OCI-LY7 (cell line): ENCODE data around the gene FRMD3. TPM values are rescaled to one million over a fixed set of nuclear protein-coding genes. Genes with fewer than 3 reads are reported as not detected.
"Not testable (repeated sequence)": the region's sequence is repeated elsewhere in the genome, so short reads cannot be mapped to it uniquely, and the experiment has no call there.

Experiments used
- BruUV-seq: library from RNA; stranded (reverse); fragments of 400-500 nt; replicated peaks from 2 replicates; lab custom pipeline; 2021; lab: Mats Ljungman, UMichigan
- CTCF ChIA-PET: fragments of 300-600 bp; sonication (Branson Sonifier 250); formaldehyde crosslinking; loops from one replicate; lab custom pipeline; 2022; ENCODE audit warnings: antibody characterized with exemption; ENCODE audit not compliant: unreplicated experiment; lab: Charles Lee
- POLR2A ChIA-PET: fragments of 300-600 bp; sonication (Branson Sonifier 250); formaldehyde crosslinking; loops from one replicate; lab custom pipeline; 2022; ENCODE audit warnings: antibody characterized with exemption; lab: Charles Lee
- DNase-seq: peaks from one replicate; pipeline ENCODE4 v3.0.0-alpha.2; 2015; ENCODE audit warnings: low spot score
- H2AFZ ChIP-seq: fragments of 200-600 bp; sonication (generic), shearing (Covaris generic); 2 replicates; pipeline ENCODE4 v1.6.1; 2014; ENCODE audit warnings: mild to moderate bottlenecking, antibody characterized with exemption, low read length, moderate library complexity
- H3K27ac ChIP-seq: fragments of 200-600 bp; sonication (generic); 2 replicates; pipeline ENCODE4 v1.5.1; 2014; ENCODE audit warnings: mixed run types, low read depth, mild to moderate bottlenecking, moderate library complexity, low read length, inconsistent platforms; ENCODE audit not compliant: poor library complexity, severe bottlenecking
- H3K36me3 ChIP-seq: fragments of 200-600 bp; sonication (generic); 2 replicates; pipeline ENCODE4 v1.6.1; 2014; ENCODE audit warnings: mild to moderate bottlenecking, antibody characterized with exemption, low read length, moderate library complexity, mixed read lengths; ENCODE audit not compliant: insufficient read depth
- H3K4me1 ChIP-seq: fragments of 200-600 bp; sonication (generic); 2 replicates; pipeline ENCODE4 v1.5.1; 2014; ENCODE audit warnings: mild to moderate bottlenecking, low read length; ENCODE audit not compliant: insufficient read depth, poor library complexity, severe bottlenecking
- H3K4me2 ChIP-seq: fragments of 200-600 bp; sonication (generic); 2 replicates; pipeline ENCODE4 v1.6.1; 2014; ENCODE audit warnings: mild to moderate bottlenecking, low read length
- H3K4me3 ChIP-seq: fragments of 200-600 bp; sonication (generic); 2 replicates; pipeline ENCODE4 v1.5.1; 2014; ENCODE audit warnings: mild to moderate bottlenecking, low read depth, low read length; ENCODE audit not compliant: poor library complexity, severe bottlenecking
- H3K79me2 ChIP-seq: fragments of 200-600 bp; sonication (generic); 2 replicates; pipeline ENCODE4 v1.6.1; 2016; ENCODE audit warnings: low read depth, mild to moderate bottlenecking, low read length, moderate library complexity, mixed read lengths; ENCODE audit not compliant: insufficient read depth
- H3K9me2 ChIP-seq: fragments of 200-600 bp; sonication (generic); 2 replicates; pipeline ENCODE4 v1.6.1; 2016; ENCODE audit warnings: mild to moderate bottlenecking, low read length, mixed read lengths; ENCODE audit not compliant: insufficient read depth
- H3K9me3 ChIP-seq: fragments of 200-600 bp; sonication (generic); 2 replicates; pipeline ENCODE4 v1.6.1; 2014; ENCODE audit warnings: mild to moderate bottlenecking, mixed run types, low read length, mixed read lengths
- H4K20me1 ChIP-seq: fragments of 200-600 bp; sonication (generic); 2 replicates; pipeline ENCODE4 v1.6.1; 2014; ENCODE audit warnings: mild to moderate bottlenecking, antibody characterized with exemption, low read length, moderate library complexity, mixed read lengths; ENCODE audit not compliant: insufficient read depth
- EZH2phosphoT487 ChIP-seq: fragments of 200-600 bp; sonication (generic); IDR thresholded peaks from 2 replicates; pipeline ENCODE4 v1.6.1; 2018; ENCODE audit warnings: low read depth, borderline replicate concordance, mild to moderate bottlenecking, mixed run types, antibody characterized with exemption, low read length, moderate library complexity, mixed read lengths
- intact Hi-C: fragments of 100-400 bp; cut with micrococcal nuclease; formaldehyde crosslinking; loops from one replicate; pipeline ENCODE4 v1.10.0; 2022; ENCODE audit not compliant: unreplicated experiment
- total RNA-seq, 2 experiments: library from RNA; depleted of rRNA in 1 of 2; stranded (reverse); fragments of >200 nt in 1 of 2; shearing (Covaris generic) in 1 of 2; gene quantifications; 2 replicates each; pipeline ENCODE4 v1.2.3, GENCODE V29; 2014 to 2022
- TF ChIP-seq, protein P1 (sequence below): fragments of 200-600 bp; sonication (generic); conservative IDR thresholded peaks from 2 replicates; pipeline ENCODE4 v1.5.1; 2014; ENCODE audit warnings: mild to moderate bottlenecking, antibody characterized with exemption, low read length, moderate library complexity, mixed read lengths

The FRMD3 gene
- total RNA-seq, 2 experiments from 2014 or later = 0.48 to 1.4 TPM

DNA sequence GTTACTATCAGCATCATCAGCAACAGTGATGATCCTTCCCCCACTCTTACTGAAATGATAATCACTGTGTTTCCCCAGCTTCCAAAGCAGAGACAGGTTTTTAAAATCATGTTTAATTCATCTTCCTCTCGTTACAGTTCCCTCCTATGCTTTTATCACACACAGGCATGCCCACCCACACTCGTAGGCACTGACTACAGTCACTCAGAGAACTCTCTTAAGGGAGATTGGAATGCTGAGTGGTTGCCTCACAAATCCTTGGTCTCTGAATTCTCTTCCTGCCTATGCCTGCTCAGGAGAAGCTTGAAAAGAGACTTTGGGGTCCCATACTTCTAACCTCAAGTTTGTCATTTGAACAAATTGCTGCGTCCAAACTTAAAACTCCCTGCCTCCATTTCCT lies 179.2 kb downstream of the FRMD3 start:
- Histone ChIP-seq H3K9me2 (no peaks in the 10 kb centered on the region), H3K27ac (no peak overlapping the region), H3K4me1 (no peaks in the 10 kb centered on the region), H3K4me3 (no peak overlapping the region), H3K79me2 (no peaks in the 10 kb centered on the region), H3K36me3 (no peaks in the 10 kb centered on the region), H3K4me2 (no peak overlapping the region), H4K20me1 (no peaks in the 10 kb centered on the region), H2AFZ (no peak overlapping the region), H3K9me3 (no peaks in the 10 kb centered on the region)
- TF ChIP-seq, protein P1, sequence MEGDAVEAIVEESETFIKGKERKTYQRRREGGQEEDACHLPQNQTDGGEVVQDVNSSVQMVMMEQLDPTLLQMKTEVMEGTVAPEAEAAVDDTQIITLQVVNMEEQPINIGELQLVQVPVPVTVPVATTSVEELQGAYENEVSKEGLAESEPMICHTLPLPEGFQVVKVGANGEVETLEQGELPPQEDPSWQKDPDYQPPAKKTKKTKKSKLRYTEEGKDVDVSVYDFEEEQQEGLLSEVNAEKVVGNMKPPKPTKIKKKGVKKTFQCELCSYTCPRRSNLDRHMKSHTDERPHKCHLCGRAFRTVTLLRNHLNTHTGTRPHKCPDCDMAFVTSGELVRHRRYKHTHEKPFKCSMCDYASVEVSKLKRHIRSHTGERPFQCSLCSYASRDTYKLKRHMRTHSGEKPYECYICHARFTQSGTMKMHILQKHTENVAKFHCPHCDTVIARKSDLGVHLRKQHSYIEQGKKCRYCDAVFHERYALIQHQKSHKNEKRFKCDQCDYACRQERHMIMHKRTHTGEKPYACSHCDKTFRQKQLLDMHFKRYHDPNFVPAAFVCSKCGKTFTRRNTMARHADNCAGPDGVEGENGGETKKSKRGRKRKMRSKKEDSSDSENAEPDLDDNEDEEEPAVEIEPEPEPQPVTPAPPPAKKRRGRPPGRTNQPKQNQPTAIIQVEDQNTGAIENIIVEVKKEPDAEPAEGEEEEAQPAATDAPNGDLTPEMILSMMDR = no peak
- TF ChIP-seq EZH2phosphoT487 = no peak
- CTCF ChIA-PET = no interaction called here
- POLR2A ChIA-PET = no interaction called here
- DNase-seq = no peak
- BruUV-seq = no TSS peak
- intact Hi-C loops = no loop called here

DNA sequence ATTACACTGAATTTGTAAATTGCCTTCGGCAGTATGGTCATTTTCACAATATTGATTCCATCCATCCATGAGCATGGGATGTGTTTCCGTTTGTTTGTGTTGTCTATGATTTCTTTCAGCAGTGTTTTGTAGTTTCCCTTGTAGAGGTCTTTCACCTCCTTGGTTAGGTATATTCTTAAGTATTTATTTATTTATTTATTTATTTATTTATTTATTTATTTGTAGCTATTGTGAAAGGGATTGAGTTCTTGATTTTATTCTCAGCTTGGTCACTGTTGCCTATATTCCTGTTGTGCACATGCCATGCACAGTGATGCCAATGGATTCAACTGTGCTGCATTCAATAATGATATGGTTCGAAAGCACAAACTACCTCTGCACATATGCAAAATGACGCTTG lies 179.7 kb downstream of the FRMD3 start:
- H3K27ac ChIP-seq, H2AFZ ChIP-seq, H3K79me2 ChIP-seq, H3K4me1 ChIP-seq, H3K9me2 ChIP-seq, DNase-seq, H3K9me3 ChIP-seq, H4K20me1 ChIP-seq, H3K4me2 ChIP-seq, BruUV-seq, H3K36me3 ChIP-seq, intact Hi-C loops, H3K4me3 ChIP-seq, CTCF ChIA-PET: not testable (repeated sequence)
- POLR2A ChIA-PET = interaction anchor here (0.6 kb wide), 1 partner anchor 9 kb away, joined by 3 read pairs; no protein-coding TSS in a partner anchor

DNA sequence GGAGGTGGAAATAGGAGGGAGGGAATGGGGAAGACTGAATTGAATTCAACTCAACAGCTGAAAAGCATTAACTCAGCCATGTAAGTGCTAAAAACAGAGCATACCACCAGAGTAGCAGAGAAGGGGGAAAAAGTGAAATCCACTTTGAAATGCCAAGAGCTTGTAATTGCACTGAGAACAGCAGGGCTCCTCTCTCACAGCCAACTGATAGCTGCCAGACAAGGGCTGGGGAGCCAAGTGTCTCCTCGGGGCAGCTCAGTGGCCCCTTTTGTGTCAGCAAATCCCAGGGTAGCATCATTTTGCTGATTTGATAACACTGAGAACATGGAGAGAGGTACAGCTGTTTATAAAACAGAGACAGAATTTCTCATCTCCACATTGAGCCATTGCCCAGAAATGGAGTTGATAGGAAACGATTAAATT lies 182.5 kb downstream of the FRMD3 start:
- CTCF ChIA-PET = no interaction called here

More for the DNA sequence above, 182.5 kb downstream of the FRMD3 start:
- H3K4me3 ChIP-seq = no peak overlapping the region
- TF ChIP-seq, protein P1 = no peak
- no peak for TF ChIP-seq EZH2phosphoT487
- H3K4me2 ChIP-seq = no peak overlapping the region
- no peaks in the 10 kb centered on the region for H3K36me3 ChIP-seq
- DNase-seq = no peak
- BruUV-seq = no TSS peak
- no peak overlapping the region for H2AFZ ChIP-seq
- no peaks in the 10 kb centered on the region for H3K79me2 ChIP-seq
- H4K20me1 ChIP-seq = no peaks in the 10 kb centered on the region
- no peak overlapping the region for H3K27ac ChIP-seq
- no peaks in the 10 kb centered on the region for H3K4me1 ChIP-seq
- no peaks in the 10 kb centered on the region for H3K9me2 ChIP-seq
- no peaks in the 10 kb centered on the region for H3K9me3 ChIP-seq
- intact Hi-C loops = no loop called here
- POLR2A ChIA-PET = interaction anchor here (0.8 kb wide), 1 partner anchor 29 kb away, joined by 3 read pairs; no protein-coding TSS in a partner anchor
